22Rv1 (cell line): Measurements from ENCODE around the gene UTP4.

ENCODE experiments used
- ZFX ChIP-seq: fragments of 450-650 bp; IDR thresholded peaks from 2 replicates; pipeline ENCODE4 v1.6.1; 2017; ENCODE audit warnings: antibody characterized with exemption, borderline replicate concordance
- TF ChIP-seq, protein P1 (sequence below): fragments of 450-650 bp; IDR thresholded peaks from 2 replicates; pipeline ENCODE4 v1.5.1; 2017; ENCODE audit warnings: mild to moderate bottlenecking

DNA sequence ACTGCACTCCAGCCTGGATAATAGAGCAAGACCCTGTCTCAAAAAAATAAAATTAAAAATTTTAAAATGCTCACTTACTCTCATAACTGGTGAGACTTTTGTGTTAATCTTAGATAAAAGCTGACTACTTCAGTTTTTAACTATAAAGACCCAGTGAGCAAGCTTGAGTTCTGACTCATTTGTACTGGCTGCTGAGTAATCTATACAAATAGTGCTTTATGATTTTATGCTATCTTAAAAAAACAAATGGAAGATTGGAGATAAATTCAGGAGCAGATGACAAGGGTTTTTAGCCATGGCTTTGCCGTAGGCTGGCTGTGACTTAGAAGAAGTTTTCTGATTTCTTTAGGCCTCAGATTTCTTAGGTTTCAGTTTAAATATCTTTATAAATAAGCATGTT is 85.0 kb downstream of the UTP4 start:
- TF ChIP-seq, protein P1, sequence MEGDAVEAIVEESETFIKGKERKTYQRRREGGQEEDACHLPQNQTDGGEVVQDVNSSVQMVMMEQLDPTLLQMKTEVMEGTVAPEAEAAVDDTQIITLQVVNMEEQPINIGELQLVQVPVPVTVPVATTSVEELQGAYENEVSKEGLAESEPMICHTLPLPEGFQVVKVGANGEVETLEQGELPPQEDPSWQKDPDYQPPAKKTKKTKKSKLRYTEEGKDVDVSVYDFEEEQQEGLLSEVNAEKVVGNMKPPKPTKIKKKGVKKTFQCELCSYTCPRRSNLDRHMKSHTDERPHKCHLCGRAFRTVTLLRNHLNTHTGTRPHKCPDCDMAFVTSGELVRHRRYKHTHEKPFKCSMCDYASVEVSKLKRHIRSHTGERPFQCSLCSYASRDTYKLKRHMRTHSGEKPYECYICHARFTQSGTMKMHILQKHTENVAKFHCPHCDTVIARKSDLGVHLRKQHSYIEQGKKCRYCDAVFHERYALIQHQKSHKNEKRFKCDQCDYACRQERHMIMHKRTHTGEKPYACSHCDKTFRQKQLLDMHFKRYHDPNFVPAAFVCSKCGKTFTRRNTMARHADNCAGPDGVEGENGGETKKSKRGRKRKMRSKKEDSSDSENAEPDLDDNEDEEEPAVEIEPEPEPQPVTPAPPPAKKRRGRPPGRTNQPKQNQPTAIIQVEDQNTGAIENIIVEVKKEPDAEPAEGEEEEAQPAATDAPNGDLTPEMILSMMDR = no peak
- TF ChIP-seq ZFX = no peak
